Fibroblast of pulmonary artery (primary cell): Measurements from ENCODE around the gene TMEM132A.
A peak's percentile ranks its signal among the peaks of the same experiment; 100 is the strongest.
"Not testable (repeated sequence)": the region's sequence is repeated elsewhere in the genome, so short reads cannot be mapped to it uniquely, and the experiment has no call there.

Source experiments
- DNase-seq: peaks from one replicate; pipeline ENCODE4 v3.0.0-alpha.2; 2010; ENCODE audit warnings: low read depth
- H3K4me3 ChIP-seq: replicated peaks from 2 replicates; pipeline ENCODE4 v1.5.1; 2011; ENCODE audit warnings: low read depth, mild to moderate bottlenecking, control low read depth, low read length, moderate library complexity
- TF ChIP-seq, protein P1 (sequence below): IDR thresholded peaks from 2 replicates; pipeline ENCODE4 v1.5.1; 2011; ENCODE audit warnings: mild to moderate bottlenecking, control low read depth, low read length, inconsistent platforms; ENCODE audit errors: missing control alignments

TMEM132A gene

DNA sequence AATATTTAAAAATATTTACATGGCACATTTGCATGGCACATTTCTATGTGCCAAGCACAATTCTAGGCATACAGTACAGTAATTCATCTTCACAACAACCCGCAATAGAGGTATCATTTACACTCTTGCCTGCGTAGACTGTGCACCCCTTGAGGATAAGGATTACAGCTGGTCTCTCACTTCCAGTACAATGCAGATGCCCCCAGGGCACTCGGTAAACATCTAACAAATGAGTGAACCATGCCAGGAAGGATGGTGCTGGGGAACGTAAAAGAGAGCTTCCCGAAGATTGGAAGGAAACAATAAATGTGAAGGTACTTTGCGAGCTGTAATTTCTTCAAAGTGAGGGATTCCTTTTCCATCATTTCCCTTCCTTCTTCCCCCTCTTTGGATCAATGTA lies 19.2 kb upstream of the TMEM132A start:
- DNase-seq, result no peak
- TF ChIP-seq, protein P1, sequence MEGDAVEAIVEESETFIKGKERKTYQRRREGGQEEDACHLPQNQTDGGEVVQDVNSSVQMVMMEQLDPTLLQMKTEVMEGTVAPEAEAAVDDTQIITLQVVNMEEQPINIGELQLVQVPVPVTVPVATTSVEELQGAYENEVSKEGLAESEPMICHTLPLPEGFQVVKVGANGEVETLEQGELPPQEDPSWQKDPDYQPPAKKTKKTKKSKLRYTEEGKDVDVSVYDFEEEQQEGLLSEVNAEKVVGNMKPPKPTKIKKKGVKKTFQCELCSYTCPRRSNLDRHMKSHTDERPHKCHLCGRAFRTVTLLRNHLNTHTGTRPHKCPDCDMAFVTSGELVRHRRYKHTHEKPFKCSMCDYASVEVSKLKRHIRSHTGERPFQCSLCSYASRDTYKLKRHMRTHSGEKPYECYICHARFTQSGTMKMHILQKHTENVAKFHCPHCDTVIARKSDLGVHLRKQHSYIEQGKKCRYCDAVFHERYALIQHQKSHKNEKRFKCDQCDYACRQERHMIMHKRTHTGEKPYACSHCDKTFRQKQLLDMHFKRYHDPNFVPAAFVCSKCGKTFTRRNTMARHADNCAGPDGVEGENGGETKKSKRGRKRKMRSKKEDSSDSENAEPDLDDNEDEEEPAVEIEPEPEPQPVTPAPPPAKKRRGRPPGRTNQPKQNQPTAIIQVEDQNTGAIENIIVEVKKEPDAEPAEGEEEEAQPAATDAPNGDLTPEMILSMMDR, result no peak
- H3K4me3 ChIP-seq, result peak overlapping the region; percentile 84

DNA sequence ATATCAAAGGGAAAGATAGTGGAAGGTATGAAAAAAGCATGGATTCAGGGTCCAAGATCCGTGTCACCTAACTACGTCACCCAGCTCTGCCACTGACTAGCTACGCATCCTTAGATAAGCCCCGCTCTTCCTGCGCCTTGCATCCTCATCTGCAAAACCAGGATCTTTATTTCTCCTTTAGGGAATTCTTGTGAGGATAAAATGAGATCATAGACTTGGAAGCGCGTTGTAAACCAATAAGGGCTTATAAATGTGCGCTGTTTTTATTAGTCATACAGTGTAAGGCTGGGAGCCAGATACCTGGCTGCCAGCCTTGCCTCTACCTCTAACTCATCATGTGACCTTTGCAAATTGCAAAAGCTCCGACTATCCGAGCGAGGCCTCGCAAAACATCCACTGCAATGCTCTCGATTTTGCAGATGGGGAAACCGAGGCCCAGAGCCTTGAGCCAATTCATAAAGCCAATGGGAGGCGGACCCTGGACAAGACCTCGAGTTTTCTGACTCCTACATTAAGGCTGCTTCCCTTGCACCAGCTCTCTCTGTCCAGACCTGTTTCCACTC lies 18.6 kb upstream of the TMEM132A start:
- DNase-seq, result peak; percentile 34
- H3K4me3 ChIP-seq, result peak overlapping the region; percentile 84
- TF ChIP-seq, protein P1, result no peak

DNA sequence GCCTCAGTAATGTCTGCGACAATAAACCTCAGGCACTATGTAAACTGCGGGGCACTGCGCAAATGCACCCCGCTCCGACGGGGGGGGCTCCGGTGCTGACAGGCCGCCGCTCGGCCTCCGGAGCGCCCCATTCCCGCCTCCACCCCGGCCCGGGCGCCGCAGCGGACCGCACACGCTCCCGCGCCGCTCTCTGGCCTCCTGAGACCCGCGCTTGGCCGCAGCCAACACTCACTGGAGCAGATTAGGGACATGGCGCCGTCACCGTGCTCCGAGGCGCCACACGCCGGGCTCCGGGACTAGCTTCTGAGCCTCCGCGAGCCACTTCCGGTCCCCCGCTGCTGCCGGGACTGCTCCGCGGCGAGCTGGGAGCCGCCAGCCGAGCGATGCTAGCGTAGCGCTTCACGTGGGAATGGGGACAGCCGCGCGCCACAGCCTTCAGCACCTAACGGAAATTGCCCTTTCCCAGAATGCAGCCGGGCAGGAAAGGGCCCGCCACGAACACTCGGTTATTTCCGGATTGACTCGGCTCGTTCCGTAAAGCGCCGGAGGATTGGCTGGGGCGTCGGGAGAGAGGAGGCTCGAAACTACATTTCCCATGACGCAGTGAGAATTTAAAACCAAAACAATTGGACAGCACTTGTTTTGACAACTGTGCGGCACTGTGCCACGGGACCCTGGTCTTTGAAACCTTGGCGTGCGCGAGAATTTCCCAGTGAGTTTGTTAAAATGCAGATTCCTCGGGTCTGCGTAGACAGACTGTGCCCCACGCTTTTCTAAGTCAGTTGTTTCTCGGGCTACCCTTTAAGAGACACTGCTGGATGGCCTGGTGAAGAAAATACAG lies 17.9 kb upstream of the TMEM132A start, which contains the start of gene PRPF19:
TSS of gene PRPF19 (minus strand) at position 454 of the 841 bp plus-strand sequence. CDS start at position 251, 203 bp downstream.
- peak within 1 kb of the TSS; percentile 84 for H3K4me3 ChIP-seq
- TF ChIP-seq, protein P1, result no peak
- peak; percentile 95 for DNase-seq

DNA sequence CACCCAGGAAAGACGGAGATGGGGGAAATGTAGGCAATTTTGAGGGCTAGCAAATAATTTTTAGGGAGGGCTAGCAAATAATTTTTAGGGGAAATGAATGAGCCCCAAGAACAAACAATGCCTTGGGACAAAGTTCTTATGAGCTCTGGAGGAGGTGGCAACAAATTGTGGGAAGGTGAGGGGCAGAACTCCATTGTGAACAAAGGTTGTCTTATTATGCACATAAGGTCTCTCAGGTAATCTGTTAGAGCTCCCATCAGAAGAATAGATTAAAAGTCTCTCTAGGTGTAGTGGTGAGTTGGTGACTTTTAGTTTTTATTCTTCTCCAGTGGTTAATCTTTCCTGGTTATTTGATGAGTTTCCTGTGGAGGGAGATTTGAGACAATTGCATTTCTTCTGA lies 15.5 kb upstream of the TMEM132A start:
- DNase-seq, result no peak
- TF ChIP-seq, protein P1, result no peak
- no peak overlapping the region for H3K4me3 ChIP-seq

DNA sequence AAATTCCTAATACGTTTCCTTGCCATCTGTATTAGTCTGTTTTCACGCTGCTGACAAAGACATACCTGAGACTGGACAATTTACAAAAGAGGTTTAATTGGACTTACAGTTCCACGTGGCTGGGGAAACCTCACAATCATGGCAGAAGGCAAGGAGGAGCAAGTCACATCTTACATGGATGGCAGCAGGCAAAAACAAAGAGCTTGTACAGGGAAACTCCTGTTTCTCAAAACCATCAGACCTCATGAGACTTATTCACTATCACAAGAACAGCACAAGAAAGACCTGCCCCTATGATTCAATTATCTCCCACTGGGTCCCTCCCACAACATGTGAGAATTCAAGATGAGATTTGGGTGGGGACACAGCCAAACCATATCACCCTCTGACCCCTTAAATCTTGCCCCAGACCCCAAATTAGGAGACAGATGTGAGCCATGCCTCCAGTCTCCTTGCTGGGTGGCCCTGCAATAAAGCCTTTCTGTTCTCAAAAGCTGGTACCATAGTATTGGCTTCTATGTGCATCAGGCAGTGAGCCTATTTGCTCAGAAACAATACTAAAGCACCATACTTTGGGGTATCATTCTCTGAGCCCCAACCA lies 14.5 kb upstream of the TMEM132A start:
- not testable (repeated sequence) for H3K4me3 ChIP-seq, DNase-seq

DNA sequence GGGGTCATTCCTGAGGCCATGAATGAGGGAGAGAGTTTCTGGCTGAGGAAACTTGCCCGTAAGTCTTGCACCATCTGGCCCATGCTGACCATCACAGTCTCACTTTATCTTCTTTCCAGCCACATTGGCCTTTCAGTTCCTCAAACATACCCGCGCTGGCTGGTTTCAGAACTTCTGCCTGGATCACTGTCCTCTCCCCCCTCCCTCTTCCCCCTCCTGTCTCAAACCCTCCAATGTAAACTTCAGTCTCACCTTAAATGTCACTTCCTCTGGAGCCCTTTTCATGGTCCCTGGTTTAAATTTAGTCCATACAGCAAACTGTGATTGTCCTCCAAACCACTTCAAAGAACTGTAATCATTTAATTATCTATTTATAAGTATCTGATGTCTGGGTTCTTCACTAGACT lies 14.0 kb upstream of the TMEM132A start:
- DNase-seq, result no peak
- TF ChIP-seq, protein P1, result no peak
- H3K4me3 ChIP-seq, result no peak overlapping the region

DNA sequence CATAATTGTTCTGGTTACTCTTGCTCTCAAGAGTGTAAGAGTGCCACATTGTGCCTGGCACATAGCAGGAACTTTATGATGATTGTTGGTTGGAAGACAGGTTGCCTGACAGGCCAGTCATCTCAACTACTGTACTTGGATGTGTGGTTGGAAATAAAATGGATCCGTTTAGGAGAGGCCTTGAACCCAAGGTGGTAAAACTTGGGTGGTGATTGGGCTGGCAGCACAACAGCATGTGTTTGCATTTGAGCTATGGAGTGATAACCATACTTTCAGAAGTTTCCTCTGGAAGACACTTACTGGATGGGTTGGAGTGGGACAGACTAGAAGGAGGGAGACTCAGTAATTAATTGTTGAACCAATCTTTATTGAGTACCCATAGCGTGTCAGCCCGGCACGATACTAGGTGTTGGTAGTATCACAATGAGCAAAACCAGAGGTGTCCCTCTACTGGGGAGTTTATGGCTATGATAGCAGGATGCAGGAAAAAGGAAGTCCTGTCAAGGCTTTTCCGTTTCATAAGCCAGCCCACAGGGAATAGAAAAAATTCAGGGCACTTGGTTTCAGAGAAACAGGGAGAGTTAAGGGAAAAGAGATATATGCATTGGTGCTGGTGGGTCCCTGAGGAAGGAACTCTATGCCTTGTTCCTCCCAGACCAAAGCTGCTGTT lies 13.4 kb upstream of the TMEM132A start:
- H3K4me3 ChIP-seq, result no peak overlapping the region
- TF ChIP-seq, protein P1, result no peak
- DNase-seq, result no peak
